ENCODE measurements around the gene FKRP.
A peak's percentile ranks its signal among the peaks of the same experiment; 100 is the strongest.

The FKRP gene

DNA sequence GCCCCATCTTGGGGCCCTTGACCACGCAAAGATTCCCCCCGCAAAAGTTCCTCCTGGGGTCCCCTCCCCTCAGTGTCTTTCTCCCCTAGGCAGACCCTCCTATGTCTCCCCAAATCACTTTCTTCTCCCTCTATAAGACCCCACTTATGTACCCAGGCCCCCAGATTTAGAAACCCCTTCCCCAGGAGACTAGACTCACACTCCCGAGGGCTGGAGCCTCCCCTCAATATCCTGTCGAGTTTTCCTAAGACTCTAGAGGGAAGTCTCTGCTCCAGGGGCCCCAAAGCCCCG, 41.1 kb downstream of the FKRP start:
- TF ChIP-seq POLR2AphosphoS5 (IDR thresholded peaks at IDR 0.05; ENCODE audit: low read depth, low read length), result no peak; the same call in 1 of the 2 replicates
- no peak for TF ChIP-seq FOXP2 (optimal IDR thresholded peaks at IDR 0.05; ENCODE audit: borderline replicate concordance, extremely low read depth, extremely low read length, insufficient read depth)
- no peak for TF ChIP-seq TAF1 (IDR thresholded peaks at IDR 0.05; ENCODE audit: borderline replicate concordance, insufficient read depth, low read length)
- TF ChIP-seq, protein P1, sequence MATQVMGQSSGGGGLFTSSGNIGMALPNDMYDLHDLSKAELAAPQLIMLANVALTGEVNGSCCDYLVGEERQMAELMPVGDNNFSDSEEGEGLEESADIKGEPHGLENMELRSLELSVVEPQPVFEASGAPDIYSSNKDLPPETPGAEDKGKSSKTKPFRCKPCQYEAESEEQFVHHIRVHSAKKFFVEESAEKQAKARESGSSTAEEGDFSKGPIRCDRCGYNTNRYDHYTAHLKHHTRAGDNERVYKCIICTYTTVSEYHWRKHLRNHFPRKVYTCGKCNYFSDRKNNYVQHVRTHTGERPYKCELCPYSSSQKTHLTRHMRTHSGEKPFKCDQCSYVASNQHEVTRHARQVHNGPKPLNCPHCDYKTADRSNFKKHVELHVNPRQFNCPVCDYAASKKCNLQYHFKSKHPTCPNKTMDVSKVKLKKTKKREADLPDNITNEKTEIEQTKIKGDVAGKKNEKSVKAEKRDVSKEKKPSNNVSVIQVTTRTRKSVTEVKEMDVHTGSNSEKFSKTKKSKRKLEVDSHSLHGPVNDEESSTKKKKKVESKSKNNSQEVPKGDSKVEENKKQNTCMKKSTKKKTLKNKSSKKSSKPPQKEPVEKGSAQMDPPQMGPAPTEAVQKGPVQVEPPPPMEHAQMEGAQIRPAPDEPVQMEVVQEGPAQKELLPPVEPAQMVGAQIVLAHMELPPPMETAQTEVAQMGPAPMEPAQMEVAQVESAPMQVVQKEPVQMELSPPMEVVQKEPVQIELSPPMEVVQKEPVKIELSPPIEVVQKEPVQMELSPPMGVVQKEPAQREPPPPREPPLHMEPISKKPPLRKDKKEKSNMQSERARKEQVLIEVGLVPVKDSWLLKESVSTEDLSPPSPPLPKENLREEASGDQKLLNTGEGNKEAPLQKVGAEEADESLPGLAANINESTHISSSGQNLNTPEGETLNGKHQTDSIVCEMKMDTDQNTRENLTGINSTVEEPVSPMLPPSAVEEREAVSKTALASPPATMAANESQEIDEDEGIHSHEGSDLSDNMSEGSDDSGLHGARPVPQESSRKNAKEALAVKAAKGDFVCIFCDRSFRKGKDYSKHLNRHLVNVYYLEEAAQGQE (IDR thresholded peaks at IDR 0.05; ENCODE audit: insufficient read depth in 1 of 2, low read depth in 2 of 2, low read length in 2 of 2), result no peak
- no peak for TF ChIP-seq SIN3A (IDR thresholded peaks at IDR 0.05; ENCODE audit: borderline replicate concordance, insufficient read depth, low read length)

DNA sequence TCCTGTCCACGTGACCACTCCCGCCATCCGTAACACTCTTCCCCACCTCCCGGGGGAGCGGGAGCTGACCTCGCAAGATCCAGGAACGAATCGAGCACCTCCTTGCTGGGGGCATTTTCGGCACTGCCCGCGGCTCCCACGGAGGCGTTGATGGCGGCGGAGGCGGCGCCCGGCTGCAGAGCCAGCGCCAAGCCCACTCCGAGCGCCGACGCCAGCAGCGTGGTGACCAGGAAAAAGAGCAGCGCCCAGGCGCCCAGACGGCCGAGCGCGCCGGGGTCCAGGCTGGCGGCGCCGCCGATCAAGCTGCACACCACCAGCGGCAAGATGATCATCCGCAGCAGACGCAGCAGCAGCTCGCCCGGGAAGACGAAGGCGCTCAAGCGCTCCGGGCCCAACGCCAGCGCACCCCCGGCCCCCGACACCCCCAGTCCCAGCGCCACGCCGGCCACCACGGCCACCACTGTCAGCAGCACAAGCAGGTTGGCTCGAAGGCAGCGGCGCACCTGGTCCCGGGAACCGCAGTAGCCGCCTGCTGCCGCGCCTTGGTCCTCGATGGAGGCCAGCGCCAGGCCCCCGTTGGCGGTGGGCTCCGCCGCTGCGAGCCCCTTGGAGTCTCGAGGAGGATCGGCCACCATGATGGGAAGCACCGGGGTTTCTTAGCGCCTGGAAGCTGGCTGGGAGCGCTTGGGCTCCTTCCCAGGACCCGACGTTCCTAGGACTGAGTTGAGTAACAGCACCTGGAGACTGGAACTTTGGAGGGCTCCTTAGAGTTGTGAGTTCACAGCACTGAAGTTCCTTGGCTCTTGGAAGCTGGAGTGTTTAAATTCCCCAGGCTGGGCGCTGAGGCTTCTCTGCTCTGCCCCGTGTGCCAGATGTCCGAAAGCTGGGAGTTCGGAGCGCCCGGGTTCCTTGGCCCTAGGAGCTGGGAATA, 41.7 kb downstream of the FKRP start:
- TF ChIP-seq SIN3A (IDR thresholded peaks at IDR 0.05; ENCODE audit: borderline replicate concordance, insufficient read depth, low read length) (no peak; the same call in 1 of the 2 replicates), FOXP2 (optimal IDR thresholded peaks at IDR 0.05; ENCODE audit: borderline replicate concordance, extremely low read depth, extremely low read length, insufficient read depth) (peak; percentile 13)
- TF ChIP-seq, protein P1 (IDR thresholded peaks at IDR 0.05; ENCODE audit: insufficient read depth in 1 of 2, low read depth in 2 of 2, low read length in 2 of 2), result peak in 1 of 2 experiments; percentile 20; a peak in 1 of 4 replicates

DNA sequence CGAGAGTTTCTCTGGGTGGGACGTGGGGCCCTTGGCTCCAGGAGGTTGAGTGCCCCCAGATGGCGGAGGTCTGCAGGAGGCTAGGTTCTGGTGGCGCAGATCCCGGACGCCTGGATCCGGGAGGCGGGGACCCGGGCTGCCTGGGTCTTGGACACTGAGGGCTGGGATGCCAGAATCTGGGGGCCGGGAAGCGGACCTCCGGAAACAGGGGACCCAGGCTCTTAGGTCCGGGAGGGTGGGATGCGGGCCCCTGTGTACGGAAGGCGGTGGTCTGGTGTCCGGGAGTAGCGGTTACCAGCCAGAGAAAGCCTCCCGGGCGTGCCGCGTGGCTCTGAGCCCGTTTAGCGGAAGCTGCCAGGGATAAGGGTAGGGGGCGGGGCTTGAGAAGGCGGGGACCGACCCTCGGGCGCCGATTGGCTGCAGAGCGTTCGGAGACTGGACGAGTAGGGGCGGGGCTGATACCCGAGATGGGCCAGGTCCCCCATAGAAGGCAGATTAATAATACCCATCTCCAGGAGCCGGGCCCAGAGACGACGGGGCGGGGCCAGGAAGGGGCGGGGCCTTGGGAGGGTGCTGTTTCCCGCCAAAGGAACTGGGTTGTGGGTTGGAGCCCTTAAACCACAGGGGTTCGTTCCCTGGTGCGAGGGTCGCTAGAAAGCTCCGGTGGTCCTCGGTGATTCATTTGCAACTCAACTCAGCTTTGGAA, 42.6 kb downstream of the FKRP start, which contains the start of gene SLC1A5:
Gene SLC1A5 (minus strand): TSS at position 333 of the 706 bp plus-strand sequence. CDS start 629 bp downstream, outside the sequence.
- TF ChIP-seq FOXP2 (optimal IDR thresholded peaks at IDR 0.05; ENCODE audit: borderline replicate concordance, extremely low read depth, extremely low read length, insufficient read depth), result peak; percentile 79
- peak; percentile 100 for TF ChIP-seq POLR2AphosphoS5 (IDR thresholded peaks at IDR 0.05; ENCODE audit: low read depth, low read length)
- TF ChIP-seq, protein P1 (IDR thresholded peaks at IDR 0.05; ENCODE audit: insufficient read depth in 1 of 2, low read depth in 2 of 2, low read length in 2 of 2), result peak; percentile 71
- peak; percentile 96; the same call in 1 of the 2 replicates for TF ChIP-seq SIN3A (IDR thresholded peaks at IDR 0.05; ENCODE audit: borderline replicate concordance, insufficient read depth, low read length)
- peak; percentile 100 for TF ChIP-seq TAF1 (IDR thresholded peaks at IDR 0.05; ENCODE audit: borderline replicate concordance, insufficient read depth, low read length)

DNA sequence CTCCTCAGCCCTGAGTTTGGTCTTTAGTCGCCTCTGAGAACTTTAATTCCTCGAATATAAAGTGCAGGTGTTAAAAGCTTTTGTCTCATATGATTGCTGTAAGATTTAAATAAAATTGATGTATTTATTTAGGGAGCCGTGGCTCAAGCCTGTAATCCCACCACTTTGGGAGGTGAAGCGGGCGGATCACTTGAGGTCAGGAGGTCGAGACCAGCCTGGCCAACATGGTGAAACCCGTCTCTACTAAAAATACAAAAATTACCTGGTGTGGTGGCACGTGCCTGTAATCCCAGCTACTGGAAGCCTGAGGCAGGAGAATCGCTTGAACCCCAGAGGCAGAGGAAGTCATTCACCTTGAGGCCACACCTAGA, 43.1 kb downstream of the FKRP start:
- TF ChIP-seq FOXP2 (optimal IDR thresholded peaks at IDR 0.05; ENCODE audit: borderline replicate concordance, extremely low read depth, extremely low read length, insufficient read depth) (no peak), SIN3A (IDR thresholded peaks at IDR 0.05; ENCODE audit: borderline replicate concordance, insufficient read depth, low read length) (no peak)

DNA sequence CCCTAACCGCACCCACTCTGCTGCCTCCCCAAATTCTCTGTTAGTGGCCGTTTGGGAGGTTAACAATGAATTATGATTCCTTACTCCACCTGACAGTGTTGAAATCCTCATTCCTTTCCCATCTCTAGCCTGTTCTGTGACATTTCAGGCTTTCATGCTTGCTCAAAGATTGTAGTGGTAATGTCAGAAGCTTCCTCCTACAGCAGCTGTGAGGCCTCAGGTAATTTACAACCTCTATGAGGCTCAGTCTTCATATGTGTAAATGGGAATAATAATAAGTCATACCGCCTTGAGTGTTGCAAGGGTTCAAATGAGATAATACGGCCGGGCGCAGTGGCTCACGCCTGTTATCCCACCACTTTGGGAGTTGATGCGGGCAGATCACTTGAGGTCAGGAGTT, 43.5 kb downstream of the FKRP start:
- TF ChIP-seq FOXP2 (optimal IDR thresholded peaks at IDR 0.05; ENCODE audit: borderline replicate concordance, extremely low read depth, extremely low read length, insufficient read depth) (no peak), TAF1 (IDR thresholded peaks at IDR 0.05; ENCODE audit: borderline replicate concordance, insufficient read depth, low read length) (no peak), POLR2AphosphoS5 (IDR thresholded peaks at IDR 0.05; ENCODE audit: low read depth, low read length) (no peak), SIN3A (IDR thresholded peaks at IDR 0.05; ENCODE audit: borderline replicate concordance, insufficient read depth, low read length) (no peak)
- TF ChIP-seq, protein P1 (IDR thresholded peaks at IDR 0.05; ENCODE audit: insufficient read depth in 1 of 2, low read depth in 2 of 2, low read length in 2 of 2), result no peak

Measured in PFSK-1 (cell line).